Cardiac fibroblast (primary cell): ENCODE data around the gene FOXN3.

Source experiments
- DNase-seq, 2 donors: peaks; one replicate each; pipeline versions ENCODE4 v3.0.0 to v3.0.0-alpha.2; 2010; ENCODE audit warnings: low read depth in 2 of 2
- H3K4me3 ChIP-seq, 2 donors: replicated peaks in 1 of 2; 1 replicate in 1 of 2; 2 replicates in 1 of 2; pipeline ENCODE4 v1.5.1; 2011; ENCODE audit warnings: low read depth in 2 of 2, low read length in 2 of 2, mild to moderate bottlenecking in 2 of 2, moderate library complexity in 1 of 2
- CTCF ChIP-seq: IDR thresholded peaks from one replicate; pipeline ENCODE4 v1.5.1; 2011; ENCODE audit warnings: low read depth, mild to moderate bottlenecking, low read length, inconsistent platforms

The FOXN3 gene

GRCh38 chr14:89417091-89417464, at the start of gene FOXN3:
Gene FOXN3 (minus strand): TSS chr14:89417233. CDS start chr14:89412476, 4,757 bp downstream.
- DNase-seq = peak; percentile 88 to 95
- H3K4me3 ChIP-seq = peak within 1 kb of the TSS; percentile 76 to 88
- no peak for TF ChIP-seq CTCF

DNA sequence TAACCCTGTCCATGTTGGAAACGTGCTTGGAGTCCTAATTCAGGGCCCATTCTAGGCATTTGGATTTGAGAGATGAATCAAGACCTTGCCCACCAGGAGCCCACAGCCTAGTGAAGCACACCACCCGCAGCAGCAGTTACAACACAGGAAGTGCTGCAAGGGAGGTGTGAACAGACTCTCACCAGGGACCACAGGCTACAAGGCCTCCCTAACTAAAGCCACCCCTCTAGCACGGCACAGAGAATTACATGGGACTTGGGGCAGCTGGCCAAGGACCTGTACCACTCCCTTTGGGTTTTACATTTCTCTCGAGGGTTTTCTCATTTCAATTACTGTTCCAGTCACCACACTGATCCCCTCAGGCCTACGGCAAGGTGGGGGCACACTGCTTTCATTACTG, 49.5 kb upstream of the FOXN3 start:
- no peak for DNase-seq
- TF ChIP-seq CTCF = no peak

DNA sequence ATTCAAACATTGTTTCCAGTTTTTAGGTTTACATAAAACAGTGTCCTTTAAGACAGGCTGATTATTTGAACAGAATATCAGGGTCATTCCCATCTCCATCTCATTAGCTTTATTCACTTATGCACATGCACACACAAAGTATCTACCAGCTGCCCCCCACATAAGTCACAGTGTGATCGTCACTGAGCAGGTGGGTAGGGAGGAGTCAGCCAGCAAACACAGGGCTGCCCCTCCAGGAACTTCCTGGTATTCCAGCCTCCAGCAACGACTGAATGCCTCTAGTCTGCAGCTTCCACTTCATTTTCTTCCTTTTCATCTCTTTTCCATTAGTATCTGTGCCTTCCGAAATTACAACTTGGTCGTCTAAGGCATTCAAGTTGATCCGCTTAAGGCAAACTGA, 48.8 kb upstream of the FOXN3 start:
- no peak overlapping the region for H3K4me3 ChIP-seq
- no peak for TF ChIP-seq CTCF
- DNase-seq = no peak

More for the DNA sequence above, 49.5 kb upstream of the FOXN3 start:
- no peak overlapping the region for H3K4me3 ChIP-seq

DNA sequence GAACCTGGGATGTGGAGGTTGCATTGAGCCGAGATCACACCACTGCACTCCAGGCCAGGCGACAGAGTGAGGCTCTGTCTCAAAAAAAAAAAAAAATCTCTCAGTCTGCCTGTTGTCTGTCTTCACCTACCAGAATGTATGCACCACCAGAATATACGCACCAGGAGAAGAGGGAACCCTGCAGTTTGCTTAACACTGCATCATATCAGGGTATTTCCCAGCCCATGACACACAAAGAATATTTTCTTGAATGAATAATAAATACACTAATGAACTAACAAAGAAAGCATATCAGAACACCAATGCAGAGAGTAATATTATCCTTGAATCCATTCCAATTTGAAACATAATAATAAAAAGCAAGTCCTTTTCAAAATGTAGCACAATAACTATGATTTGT, 44.2 kb upstream of the FOXN3 start:
- peak in 1 of 2 donors; percentile 12 for DNase-seq
- no peak overlapping the region for H3K4me3 ChIP-seq
- TF ChIP-seq CTCF = no peak

GRCh38 chr14:89458713-89459420, 41.8 kb upstream of the FOXN3 start:
- DNase-seq = no peak
- no peak overlapping the region for H3K4me3 ChIP-seq
- no peak for TF ChIP-seq CTCF

GRCh38 chr14:89457007-89457406, 40.0 kb upstream of the FOXN3 start:
- TF ChIP-seq CTCF = no peak
- no peak overlapping the region for H3K4me3 ChIP-seq

GRCh38 chr14:89455412-89455811, 38.4 kb upstream of the FOXN3 start:
- H3K4me3 ChIP-seq = no peak overlapping the region
- no peak for TF ChIP-seq CTCF
- peak in 1 of 2 donors; percentile 31 for DNase-seq

More at GRCh38 chr14:89457007-89457406, 40.0 kb upstream of the FOXN3 start:
- no peak for DNase-seq
